ENCODE data around the gene ASS1. TPM values are rescaled to one million over a fixed set of nuclear protein-coding genes. Genes with fewer than 3 reads are reported as not detected.

Gene ASS1
- total and polyA plus RNA-seq, 2 of the 13 experiments (the other 11 are each of a cell fraction or from before 2014, with no cell fraction given): 77.6 to 122 TPM

- Histone ChIP-seq H4K20me1 (ENCODE audit: insufficient read depth, low read length) (peaks cover 7% of the 10 kb centered on the region; the same call in 1 of the 2 replicates), H3K4me3 (replicated peaks in 1 of 3; ENCODE audit: insufficient read depth in 1 of 3, low read depth in 2 of 3, low read length in 3 of 3) (no peak overlapping the region), H3K9me3 (ENCODE audit: low read length) (no peaks in the 10 kb centered on the region), H3K4me2 (ENCODE audit: low read depth, low read length) (peak overlapping the region; percentile 93), H3K27ac (ENCODE audit: extremely low read length, insufficient read depth, low read length) (no peak overlapping the region), H3K4me1 (ENCODE audit: insufficient read depth, low read length) (peaks cover 81% of the 10 kb centered on the region), H3K27me3 (ENCODE audit: control insufficient read depth in 1 of 2, insufficient read depth in 2 of 2, low read length in 2 of 2) (no peaks in the 10 kb centered on the region; a peak in 1 of 5 replicates), H3K36me3 (replicated peaks in 1 of 2; ENCODE audit: control insufficient read depth in 1 of 2, insufficient read depth in 2 of 2, low read length in 2 of 2) (no peaks in the 10 kb centered on the region), H3K79me2 (ENCODE audit: insufficient read depth, low read length) (no peaks in the 10 kb centered on the region), H2AFZ (ENCODE audit: low read length) (no peak overlapping the region), H3K9ac (ENCODE audit: insufficient read depth, low read depth, low read length) (no peak overlapping the region)
- DNase-seq (ENCODE audit: low spot score) (no peak), FAIRE-seq (no peak), ATAC-seq (no peak)
- ChIA-PET POLR2A (interaction anchor here (0.8 to 1.5 kb wide), 2 partner anchors 52 to 246 kb away, joined by 4 to 5 read pairs; partner anchors contain the start of gene EXOSC2), CTCF (ENCODE audit: low intra/inter-chr PET ratio, low total read pairs) (no interaction called here)
- 80% methylated on average over 7 of the region's 12 CpGs for WGBS (ENCODE audit: low lambda C conversion rate)
- TF ChIP-seq ZBTB37 (CRISPR knock-in tag; IDR thresholded peaks at IDR 0.05) (no peak), FOXA1 (IDR thresholded peaks at IDR 0.05) (no peak), FOXA1 (CRISPR knock-in tag; IDR thresholded peaks at IDR 0.05) (peak; percentile 5; the same call in 1 of the 2 replicates), ZBTB33 (CRISPR knock-in tag; IDR thresholded peaks at IDR 0.05) (peak; percentile 97)
- in situ Hi-C loops (cut with HindIII; ENCODE audit: extremely low pct_ligation_motif_present, low pct_unique_long_range_greater_than_20kb): no loop called here
- intact Hi-C loops (cut with micrococcal nuclease; ENCODE audit: unreplicated experiment): no loop called here
- no TSS peak for BruUV-seq (replicated peaks)
These were observed 2.5 kb downstream of the ASS1 start for GRCh38 chr9:130447193-130447816.

Measured in HepG2 (cell line).